Measurements from ENCODE around the gene NINJ2.

GRCh38 chr12:619346-619745, 43.9 kb downstream of the NINJ2 start:
- no peak for TF ChIP-seq CTCF (IDR thresholded peaks at IDR 0.05; ENCODE audit: insufficient read depth, low read depth, low read length)
- no peak for TF ChIP-seq EZH2 (IDR thresholded peaks at IDR 0.05; ENCODE audit: insufficient read depth, low read length)

Data from astrocyte (in vitro differentiated cells and primary cell).